ENCODE results near the gene MICB. TPM values are rescaled to one million over a fixed set of nuclear protein-coding genes. Genes with fewer than 3 reads are reported as not detected.

The MICB gene
- total and polyA plus RNA-seq, 9 of the 15 experiments (the other 6 are each of a cell fraction or from before 2014, with no cell fraction given), result 13.3 to 34.5 (median 19.8) TPM

GRCh38 chr6:31559958-31560696 is 62.2 kb downstream of the MICB start (continued):
- TF ChIP-seq ZFP1 (CRISPR knock-in tag; IDR thresholded peaks at IDR 0.05) (peak; percentile 7; the same call in 1 of the 2 replicates), SPI1 (IDR thresholded peaks at IDR 0.05; ENCODE audit: borderline replicate concordance, low read depth, low read length) (peak; percentile 72), DMBX1 (CRISPR knock-in tag; IDR thresholded peaks at IDR 0.05; ENCODE audit: borderline replicate concordance) (peak; percentile 66), ZBTB17 (CRISPR knock-in tag; IDR thresholded peaks at IDR 0.05) (no peak), MBD2 (IDR thresholded peaks at IDR 0.05; ENCODE audit: borderline replicate concordance, low read depth) (peak; percentile 6; the same call in 1 of the 2 replicates), L3MBTL2 (IDR thresholded peaks at IDR 0.05) (no peak), PURB (CRISPR knock-in tag; IDR thresholded peaks at IDR 0.05; ENCODE audit: low read depth) (no peak), TBL1XR1 (IDR thresholded peaks at IDR 0.05; ENCODE audit: low read length in 2 of 2) (peak in 1 of 2 experiments; percentile 74; a peak in 2 of 4 replicates), POLR2H (tag; IDR thresholded peaks at IDR 0.05; ENCODE audit: low read depth) (no peak), RBM14 (IDR thresholded peaks at IDR 0.05; ENCODE audit: borderline replicate concordance, insufficient read depth, low read depth, low read length) (no peak), TCF3 (CRISPR knock-in tag; IDR thresholded peaks at IDR 0.05) (peak; percentile 55), ZBTB7A (IDR thresholded peaks at IDR 0.05; ENCODE audit: borderline replicate concordance, control insufficient read depth, low read depth, low read length) (peak; percentile 78; the same call in 1 of the 2 replicates), SMAD3 (CRISPR knock-in tag; conservative IDR thresholded peaks at IDR 0.05) (peak; percentile 44; the same call in 1 of the 2 replicates), AFF4 (CRISPR knock-in tag; IDR thresholded peaks at IDR 0.05) (0 out of 2 replicates have a peak, but pooled peaks have one; percentile 12), NFE2 (IDR thresholded peaks at IDR 0.05; ENCODE audit: low read depth) (peak; percentile 21; the same call in 1 of the 2 replicates), FOXK2 (conservative IDR thresholded peaks at IDR 0.05 in 1 of 2, IDR thresholded peaks at IDR 0.05 in 1 of 2; ENCODE audit: low read depth in 2 of 2) (peak in 1 of 2 experiments; percentile 41; a peak in 1 of 4 replicates), PYGO2 (tag; IDR thresholded peaks at IDR 0.05) (no peak), KLF6 (CRISPR knock-in tag; IDR thresholded peaks at IDR 0.05; ENCODE audit: borderline replicate concordance) (no peak), HMGN3 (IDR thresholded peaks at IDR 0.05; ENCODE audit: borderline replicate concordance, extremely low read depth, insufficient read length, low read depth, low read length) (peak; percentile 24), ADNP (tag; IDR thresholded peaks at IDR 0.05) (no peak), ATF3 (IDR thresholded peaks at IDR 0.05) (peak; percentile 87), ATF3 (CRISPR knock-in tag; conservative IDR thresholded peaks at IDR 0.05) (no peak), ZNF124 (CRISPR knock-in tag; IDR thresholded peaks at IDR 0.05) (no peak), ZNF274 (IDR thresholded peaks at IDR 0.05; ENCODE audit: borderline replicate concordance, low read depth, low read length) (no peak)

All from K562 (cell line).